Smooth muscle cell (in vitro differentiated cells): ENCODE measurements around the gene ESF1. TPM values are rescaled to one million over a fixed set of nuclear protein-coding genes. Genes with fewer than 3 reads are reported as not detected.

ENCODE experiments used
- DNase-seq: peaks from one replicate; lab custom pipeline; 2025; ENCODE audit not compliant: unreplicated experiment; lab: John Stamatoyannopoulos, UW
- H2AFZ ChIP-seq: fragments of 200-600 bp; sonication (generic); 2 replicates; pipeline ENCODE4 v1.6.0; 2016; ENCODE audit warnings: antibody characterized with exemption, low read depth, mild to moderate bottlenecking
- H3F3A ChIP-seq: fragments of 200-600 bp; sonication (generic); 2 replicates; pipeline ENCODE4 v1.6.0; 2017; ENCODE audit warnings: antibody characterized with exemption, low read depth
- H3K27ac ChIP-seq: fragments of 200-600 bp; sonication (generic); 2 replicates; pipeline ENCODE4 v1.5.1; 2016; ENCODE audit warnings: low read depth, mild to moderate bottlenecking
- H3K27me3 ChIP-seq: fragments of 200-600 bp; sonication (generic); 2 replicates; pipeline ENCODE4 v1.6.1; 2016; ENCODE audit warnings: low read depth, mild to moderate bottlenecking
- H3K36me3 ChIP-seq: fragments of 200-600 bp; sonication (generic); 2 replicates; pipeline ENCODE4 v1.5.1; 2016; ENCODE audit warnings: low read depth
- H3K4me1 ChIP-seq: fragments of 200-600 bp; sonication (generic); 2 replicates; pipeline ENCODE4 v1.5.1; 2016; ENCODE audit warnings: low read depth
- H3K4me2 ChIP-seq: fragments of 200-600 bp; sonication (generic); 2 replicates; pipeline ENCODE4 v1.6.0; 2016; ENCODE audit warnings: mild to moderate bottlenecking
- H3K4me3 ChIP-seq: fragments of 200-600 bp; sonication (generic); 2 replicates; pipeline ENCODE4 v1.5.1; 2016; ENCODE audit warnings: mild to moderate bottlenecking
- H3K79me2 ChIP-seq: fragments of 200-600 bp; sonication (generic); 2 replicates; pipeline ENCODE4 v1.6.0; 2016; ENCODE audit warnings: low read depth, mild to moderate bottlenecking
- H3K9ac ChIP-seq: fragments of 200-600 bp; sonication (generic); 2 replicates; pipeline ENCODE4 v1.6.0; 2016; ENCODE audit warnings: low read depth
- H3K9me3 ChIP-seq: fragments of 200-600 bp; sonication (generic); replicated peaks from 2 replicates; pipeline ENCODE4 v1.5.1; 2016; ENCODE audit warnings: low read depth
- H4K20me1 ChIP-seq: fragments of 200-600 bp; sonication (generic); 2 replicates; pipeline ENCODE4 v1.6.0; 2016; ENCODE audit warnings: low read depth
- WGBS: methylation state at CpG from one replicate; pipeline ENCODE4 v1.1.7; 2016; ENCODE audit warnings: low lambda C conversion rate; 5-methylcytosine and 5-hydroxymethylcytosine counted together
- polyA plus RNA-seq: library from polyadenylated mRNA; unstranded; fragments of >200 nt; fragmentation: Nextera tagmentation; extraction: Ambion mirVana; gene quantifications from 2 replicates; pipeline ENCODE4 v1.2.1, GENCODE V29; 2016
- total RNA-seq: library from RNA; depleted of rRNA; stranded (reverse); fragments of >200 nt; gene quantifications from 2 replicates; pipeline ENCODE4 v1.2.3, GENCODE V29; 2014
- TF ChIP-seq, protein P1 (sequence below): fragments of 200-600 bp; sonication (generic); IDR thresholded peaks from 2 replicates; pipeline ENCODE4 v1.5.1; 2017; ENCODE audit warnings: borderline replicate concordance, mild to moderate bottlenecking, antibody characterized with exemption; ENCODE audit not compliant: insufficient read depth, poor library complexity, severe bottlenecking

The ESF1 gene
- total and polyA plus RNA-seq, 2 experiments from 2014 or later = 5.6 to 9.3 TPM

DNA sequence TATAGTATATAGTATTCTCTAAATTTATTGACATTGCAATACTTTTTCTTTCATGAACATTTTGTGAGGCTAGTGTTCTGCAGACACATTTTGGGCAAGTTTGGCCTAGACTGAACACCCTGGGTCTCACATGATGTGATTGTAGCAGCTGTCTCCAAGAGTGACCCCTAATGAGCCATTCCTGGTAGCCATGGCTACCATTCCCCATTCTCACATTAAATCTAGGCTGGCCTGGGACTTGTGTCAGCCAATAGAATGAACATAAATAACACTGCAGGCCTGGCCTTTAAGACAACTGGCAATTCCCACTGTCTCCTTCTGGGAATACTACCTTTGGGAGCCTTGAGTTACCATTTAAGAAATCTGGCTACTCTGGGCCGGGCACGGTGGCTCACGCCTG is 108.0 kb downstream of the ESF1 start:
- H3F3A ChIP-seq = no peaks in the 10 kb centered on the region
- H3K36me3 ChIP-seq = no peaks in the 10 kb centered on the region
- WGBS = 86% methylated on average over 3 of the region's 3 CpGs
- no peaks in the 10 kb centered on the region for H3K27me3 ChIP-seq
- no peak for DNase-seq
- no peak overlapping the region for H3K4me3 ChIP-seq
- no peaks in the 10 kb centered on the region for H3K4me1 ChIP-seq
- H4K20me1 ChIP-seq = no peaks in the 10 kb centered on the region
- no peak overlapping the region for H2AFZ ChIP-seq
- no peak overlapping the region for H3K9ac ChIP-seq
- TF ChIP-seq, protein P1, sequence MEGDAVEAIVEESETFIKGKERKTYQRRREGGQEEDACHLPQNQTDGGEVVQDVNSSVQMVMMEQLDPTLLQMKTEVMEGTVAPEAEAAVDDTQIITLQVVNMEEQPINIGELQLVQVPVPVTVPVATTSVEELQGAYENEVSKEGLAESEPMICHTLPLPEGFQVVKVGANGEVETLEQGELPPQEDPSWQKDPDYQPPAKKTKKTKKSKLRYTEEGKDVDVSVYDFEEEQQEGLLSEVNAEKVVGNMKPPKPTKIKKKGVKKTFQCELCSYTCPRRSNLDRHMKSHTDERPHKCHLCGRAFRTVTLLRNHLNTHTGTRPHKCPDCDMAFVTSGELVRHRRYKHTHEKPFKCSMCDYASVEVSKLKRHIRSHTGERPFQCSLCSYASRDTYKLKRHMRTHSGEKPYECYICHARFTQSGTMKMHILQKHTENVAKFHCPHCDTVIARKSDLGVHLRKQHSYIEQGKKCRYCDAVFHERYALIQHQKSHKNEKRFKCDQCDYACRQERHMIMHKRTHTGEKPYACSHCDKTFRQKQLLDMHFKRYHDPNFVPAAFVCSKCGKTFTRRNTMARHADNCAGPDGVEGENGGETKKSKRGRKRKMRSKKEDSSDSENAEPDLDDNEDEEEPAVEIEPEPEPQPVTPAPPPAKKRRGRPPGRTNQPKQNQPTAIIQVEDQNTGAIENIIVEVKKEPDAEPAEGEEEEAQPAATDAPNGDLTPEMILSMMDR = no peak
- H3K79me2 ChIP-seq = no peaks in the 10 kb centered on the region
- H3K4me2 ChIP-seq = no peak overlapping the region
- no peaks in the 10 kb centered on the region for H3K9me3 ChIP-seq
- H3K27ac ChIP-seq = no peak overlapping the region

DNA sequence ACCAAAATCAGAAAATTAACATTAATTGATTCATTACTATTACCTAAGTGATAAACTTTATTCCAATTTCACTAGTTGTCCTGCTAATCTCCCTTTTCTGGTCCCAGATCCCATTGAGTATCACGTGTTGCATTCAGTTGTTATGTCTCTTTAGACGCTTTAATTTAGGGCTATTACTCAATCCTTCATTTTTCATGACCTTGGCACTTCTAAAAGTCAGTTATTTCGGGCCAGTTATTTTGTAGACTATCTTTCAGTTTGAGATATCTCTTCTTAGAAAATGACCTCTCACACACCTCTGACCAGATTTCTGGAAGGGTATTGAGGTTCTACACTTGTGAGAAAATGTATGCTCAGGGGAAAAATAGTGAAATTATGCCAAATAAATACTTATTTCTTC is 112.0 kb downstream of the ESF1 start:
- Histone ChIP-seq H3K36me3 (no peaks in the 10 kb centered on the region), H2AFZ (no peak overlapping the region), H3K4me2 (no peak overlapping the region), H3K9ac (no peak overlapping the region), H3K79me2 (no peaks in the 10 kb centered on the region), H3K27ac (no peak overlapping the region), H3F3A (no peaks in the 10 kb centered on the region), H3K9me3 (no peaks in the 10 kb centered on the region), H3K4me1 (no peaks in the 10 kb centered on the region), H3K27me3 (no peaks in the 10 kb centered on the region), H3K4me3 (no peak overlapping the region), H4K20me1 (no peaks in the 10 kb centered on the region)
- no peak for DNase-seq
- 80% methylated on average over 3 of the region's 3 CpGs for WGBS
- TF ChIP-seq, protein P1 = no peak

DNA sequence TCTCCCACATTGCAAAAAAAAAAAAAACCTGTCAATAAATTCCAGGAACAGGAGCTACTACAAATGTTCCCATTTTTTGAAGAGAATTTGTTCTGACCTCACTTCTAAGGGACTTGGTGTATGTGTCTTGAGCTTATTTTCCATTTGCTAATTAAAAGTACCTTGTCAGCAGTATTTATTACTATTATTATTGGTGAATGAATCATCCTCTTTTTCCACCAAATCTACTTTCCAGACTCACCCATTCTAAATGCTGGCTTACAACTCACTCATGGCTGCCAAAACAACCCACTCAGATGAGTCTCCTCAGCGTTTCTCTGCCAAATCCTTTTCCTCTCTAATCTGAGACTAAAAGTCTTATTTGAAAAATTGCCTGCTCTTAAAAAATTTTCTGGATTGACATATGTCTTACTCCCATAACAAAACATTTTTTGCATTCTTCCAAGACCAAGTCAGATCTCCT is 112.8 kb downstream of the ESF1 start:
- no peak for DNase-seq
- Histone ChIP-seq H3K36me3 (no peaks in the 10 kb centered on the region), H3K27ac (no peak overlapping the region), H2AFZ (no peak overlapping the region), H3K9ac (no peak overlapping the region), H3F3A (no peaks in the 10 kb centered on the region), H3K4me2 (no peak overlapping the region), H3K4me3 (no peak overlapping the region), H3K27me3 (no peaks in the 10 kb centered on the region), H4K20me1 (no peaks in the 10 kb centered on the region), H3K9me3 (no peaks in the 10 kb centered on the region), H3K79me2 (no peaks in the 10 kb centered on the region), H3K4me1 (no peaks in the 10 kb centered on the region)
- TF ChIP-seq, protein P1 = no peak
- WGBS = 67% methylated on average over 1 of the region's 1 CpG

DNA sequence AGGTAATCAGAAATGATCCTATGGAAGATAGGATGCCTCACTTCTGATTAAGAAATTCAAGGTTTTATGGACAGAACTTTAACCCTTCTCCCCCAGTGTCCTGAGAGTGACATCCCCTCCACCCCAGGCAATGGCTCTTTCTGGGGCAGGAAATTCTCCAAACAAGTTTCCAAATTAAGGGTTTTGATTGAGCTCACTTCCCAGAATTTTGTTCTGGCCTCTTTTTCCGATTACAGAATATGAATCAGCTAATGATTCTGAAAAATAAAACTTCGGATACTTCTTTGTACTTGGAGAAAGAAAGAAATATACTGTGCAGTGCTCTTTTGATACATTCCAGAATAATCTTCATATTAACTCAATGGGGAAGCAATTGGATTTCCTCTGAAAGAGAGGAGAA is 113.2 kb downstream of the ESF1 start:
- H3K27me3 ChIP-seq = no peaks in the 10 kb centered on the region
- no peak overlapping the region for H2AFZ ChIP-seq
- H3K27ac ChIP-seq = no peak overlapping the region
- H3K4me2 ChIP-seq = no peak overlapping the region
- no peaks in the 10 kb centered on the region for H3K9me3 ChIP-seq
- H4K20me1 ChIP-seq = no peaks in the 10 kb centered on the region
- DNase-seq = no peak
- TF ChIP-seq, protein P1 = no peak
- no peaks in the 10 kb centered on the region for H3K36me3 ChIP-seq
- no peaks in the 10 kb centered on the region for H3K4me1 ChIP-seq
- no peaks in the 10 kb centered on the region for H3K79me2 ChIP-seq
- WGBS = 97% methylated on average over 2 of the region's 2 CpGs
- H3K9ac ChIP-seq = no peak overlapping the region
- H3K4me3 ChIP-seq = no peak overlapping the region
- H3F3A ChIP-seq = no peaks in the 10 kb centered on the region
